HG02943 (cell line): Measurements from ENCODE around the gene RNF38.
"Not testable (repeated sequence)": the region's sequence is repeated elsewhere in the genome, so short reads cannot be mapped to it uniquely, and the experiment has no call there.

Experiments used
- ATAC-seq: cut with Tn5 transposase; IDR thresholded peaks from one replicate; pipeline ENCODE4 v1.9.1; 2021; ENCODE audit warnings: mild to moderate bottlenecking, low read depth, moderate library complexity; ENCODE audit not compliant: unreplicated experiment

The RNF38 gene

GRCh38 chr9:36298566-36298965, 101.5 kb downstream of the RNF38 start:
- ATAC-seq, result no peak

GRCh38 chr9:36297798-36298197, 102.3 kb downstream of the RNF38 start:
- no peak for ATAC-seq

GRCh38 chr9:36294996-36295395, 105.1 kb downstream of the RNF38 start:
- ATAC-seq, result not testable (repeated sequence)

GRCh38 chr9:36293918-36294317, 106.2 kb downstream of the RNF38 start:
- ATAC-seq, result no peak

- ATAC-seq, result no peak
Observed at GRCh38 chr9:36293171-36293570, 106.9 kb downstream of the RNF38 start.

GRCh38 chr9:36292641-36293040, 107.4 kb downstream of the RNF38 start:
- ATAC-seq, result no peak

- ATAC-seq, result no peak
Observed at GRCh38 chr9:36290996-36291395, 109.1 kb downstream of the RNF38 start.

- ATAC-seq, result no peak
Observed at GRCh38 chr9:36289836-36290435, 110.1 kb downstream of the RNF38 start.

- ATAC-seq, result no peak
Observed at GRCh38 chr9:36288070-36288469, 112.0 kb downstream of the RNF38 start.
